Pons (tissue), 1 donor: ENCODE measurements around the gene EMC9.
"Not testable (repeated sequence)": the region's sequence is repeated elsewhere in the genome, so short reads cannot be mapped to it uniquely, and the experiment has no call there.

Experiments
- DNase-seq: peaks from one replicate; pipeline ENCODE4 v3.0.0-alpha.2; 2016; ENCODE audit warnings: low spot score

The EMC9 gene

GRCh38 chr14:24108336-24108874, 33.0 kb downstream of the EMC9 start:
- no peak for DNase-seq

GRCh38 chr14:24106672-24107271, 34.6 kb downstream of the EMC9 start:
- DNase-seq, result no peak

- DNase-seq, result not testable (repeated sequence)
Observed at GRCh38 chr14:24105609-24106239, 35.7 kb downstream of the EMC9 start.

GRCh38 chr14:24103451-24103850, 37.9 kb downstream of the EMC9 start:
- DNase-seq, result no peak

- DNase-seq, result no peak
Observed at GRCh38 chr14:24102357-24103048, 38.9 kb downstream of the EMC9 start.

- DNase-seq, result no peak
Observed at GRCh38 chr14:24100982-24101494, 40.4 kb downstream of the EMC9 start.

- DNase-seq, result no peak
Observed at GRCh38 chr14:24100197-24100981, 41.0 kb downstream of the EMC9 start.

GRCh38 chr14:24098927-24099813, 42.2 kb downstream of the EMC9 start:
- DNase-seq, result peak; percentile 18

- no peak for DNase-seq
Observed at GRCh38 chr14:24098229-24098926, 43.0 kb downstream of the EMC9 start.

- DNase-seq, result no peak
Observed at GRCh38 chr14:24096545-24097181, 44.7 kb downstream of the EMC9 start.

- DNase-seq, result peak; percentile 25
Observed at GRCh38 chr14:24095271-24096068, 45.9 kb downstream of the EMC9 start.

- DNase-seq, result no peak
Observed at GRCh38 chr14:24094841-24095270, 46.5 kb downstream of the EMC9 start.

GRCh38 chr14:24093901-24094840, 47.2 kb downstream of the EMC9 start, which contains the start of gene PCK2:
TSS of gene PCK2 (plus strand) at chr14:24094311. CDS start at chr14:24094406, 95 bp downstream.
- peak; percentile 59 for DNase-seq

- no peak for DNase-seq
Observed at GRCh38 chr14:24093207-24093900, 48.0 kb downstream of the EMC9 start.

- no peak for DNase-seq
Observed at GRCh38 chr14:24092505-24093206, 48.7 kb downstream of the EMC9 start.

GRCh38 chr14:24092110-24092504, 49.3 kb downstream of the EMC9 start:
- DNase-seq, result no peak
